OCI-LY3 (cell line): ENCODE results near the gene GIT2.
A peak's percentile ranks its signal among the peaks of the same experiment; 100 is the strongest.

Experiments
- H2AFZ ChIP-seq: fragments of 200-600, 300-600 bp; shearing (Covaris generic); 2 replicates; pipeline ENCODE4 v1.6.0; 2014; ENCODE audit warnings: antibody characterized with exemption, low read depth, low read length
- H3K27ac ChIP-seq: fragments of 200-600, 300-600 bp; sonication (generic); 2 replicates; pipeline ENCODE4 v1.5.1; 2014; ENCODE audit warnings: mild to moderate bottlenecking, low read length, moderate library complexity, mixed read lengths
- H3K27me3 ChIP-seq: fragments of 200-600, 300-600 bp; sonication (generic); 2 replicates; pipeline ENCODE4 v1.6.1; 2014; ENCODE audit warnings: low read depth, low read length, mixed read lengths
- H3K36me3 ChIP-seq: fragments of 200-600, 300-600 bp; sonication (generic); replicated peaks from 2 replicates; pipeline ENCODE3; 2014; ENCODE audit warnings: low read depth, low read length, mixed read lengths
- H3K4me1 ChIP-seq: fragments of 300-600, 200-600 bp; sonication (generic); 2 replicates; pipeline ENCODE4 v1.6.1; 2014; ENCODE audit warnings: low read length, mixed read lengths
- H3K4me2 ChIP-seq: fragments of 200-600, 300-600 bp; sonication (generic); 2 replicates; pipeline ENCODE4 v1.6.1; 2014; ENCODE audit warnings: low read length, mixed read lengths
- H3K4me3 ChIP-seq: fragments of 300-600, 200-600 bp; sonication (generic); 2 replicates; pipeline ENCODE4 v1.5.1; 2014; ENCODE audit warnings: antibody characterized with exemption, mild to moderate bottlenecking, low read length, moderate library complexity
- H3K79me2 ChIP-seq: fragments of 300-600, 200-600 bp; shearing (Covaris generic); 2 replicates; pipeline ENCODE4 v1.6.1; 2014; ENCODE audit warnings: mild to moderate bottlenecking, low read length, mixed read lengths
- H3K9ac ChIP-seq: fragments of 300-600, 200-600 bp; shearing (Covaris generic); 2 replicates; pipeline ENCODE4 v1.6.0; 2014; ENCODE audit warnings: mild to moderate bottlenecking, low read length, moderate library complexity
- H3K9me3 ChIP-seq: fragments of 200-600, 300-600 bp; shearing (Covaris generic); 2 replicates; pipeline ENCODE4 v1.6.1; 2014; ENCODE audit warnings: low read length, mixed read lengths; ENCODE audit not compliant: insufficient read depth
- H4K20me1 ChIP-seq: fragments of 200-600, 300-600 bp; sonication (generic); 2 replicates; pipeline ENCODE4 v1.6.1; 2016; ENCODE audit warnings: low read length, mixed read lengths; ENCODE audit not compliant: insufficient read depth
- EZH2phosphoT487 ChIP-seq: fragments of 200-600 bp; shearing (Covaris generic); IDR thresholded peaks from 2 replicates; pipeline ENCODE4 v1.6.1; 2018; ENCODE audit warnings: antibody characterized with exemption, mixed run types, low read depth
- TF ChIP-seq, protein P1 (sequence below): fragments of 200-600, 300-600 bp; sonication (generic); IDR thresholded peaks from 2 replicates; pipeline ENCODE4 v1.5.1; 2014; ENCODE audit warnings: antibody characterized with exemption, low read length, low read depth

GIT2 gene

GRCh38 chr12:109896188-109896587 is 100.0 kb downstream of the GIT2 start:
- no peak overlapping the region for H3K9ac ChIP-seq
- H3K36me3 ChIP-seq: no peaks in the 10 kb centered on the region
- no peaks in the 10 kb centered on the region for H3K9me3 ChIP-seq
- H4K20me1 ChIP-seq: no peaks in the 10 kb centered on the region
- TF ChIP-seq, protein P1, sequence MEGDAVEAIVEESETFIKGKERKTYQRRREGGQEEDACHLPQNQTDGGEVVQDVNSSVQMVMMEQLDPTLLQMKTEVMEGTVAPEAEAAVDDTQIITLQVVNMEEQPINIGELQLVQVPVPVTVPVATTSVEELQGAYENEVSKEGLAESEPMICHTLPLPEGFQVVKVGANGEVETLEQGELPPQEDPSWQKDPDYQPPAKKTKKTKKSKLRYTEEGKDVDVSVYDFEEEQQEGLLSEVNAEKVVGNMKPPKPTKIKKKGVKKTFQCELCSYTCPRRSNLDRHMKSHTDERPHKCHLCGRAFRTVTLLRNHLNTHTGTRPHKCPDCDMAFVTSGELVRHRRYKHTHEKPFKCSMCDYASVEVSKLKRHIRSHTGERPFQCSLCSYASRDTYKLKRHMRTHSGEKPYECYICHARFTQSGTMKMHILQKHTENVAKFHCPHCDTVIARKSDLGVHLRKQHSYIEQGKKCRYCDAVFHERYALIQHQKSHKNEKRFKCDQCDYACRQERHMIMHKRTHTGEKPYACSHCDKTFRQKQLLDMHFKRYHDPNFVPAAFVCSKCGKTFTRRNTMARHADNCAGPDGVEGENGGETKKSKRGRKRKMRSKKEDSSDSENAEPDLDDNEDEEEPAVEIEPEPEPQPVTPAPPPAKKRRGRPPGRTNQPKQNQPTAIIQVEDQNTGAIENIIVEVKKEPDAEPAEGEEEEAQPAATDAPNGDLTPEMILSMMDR: no peak
- TF ChIP-seq EZH2phosphoT487: no peak
- H3K4me3 ChIP-seq: no peak overlapping the region
- no peak overlapping the region for H3K4me2 ChIP-seq
- no peak overlapping the region for H3K27ac ChIP-seq
- peaks cover 6% of the 10 kb centered on the region; the same call in 1 of the 2 replicates for H3K27me3 ChIP-seq
- H2AFZ ChIP-seq: no peak overlapping the region
- peaks cover 11% of the 10 kb centered on the region for H3K79me2 ChIP-seq
- peaks cover 29% of the 10 kb centered on the region for H3K4me1 ChIP-seq

- Histone ChIP-seq H3K27ac (no peak overlapping the region), H3K36me3 (no peaks in the 10 kb centered on the region), H3K4me2 (no peak overlapping the region), H3K27me3 (peaks cover 6% of the 10 kb centered on the region; the same call in 1 of the 2 replicates), H4K20me1 (no peaks in the 10 kb centered on the region), H3K4me3 (no peak overlapping the region), H2AFZ (no peak overlapping the region), H3K9ac (no peak overlapping the region), H3K9me3 (no peaks in the 10 kb centered on the region), H3K4me1 (peaks cover 26% of the 10 kb centered on the region), H3K79me2 (no peaks in the 10 kb centered on the region)
- TF ChIP-seq, protein P1: no peak
- TF ChIP-seq EZH2phosphoT487: no peak
Observed at GRCh38 chr12:109894939-109895338, 101.2 kb downstream of the GIT2 start.

DNA sequence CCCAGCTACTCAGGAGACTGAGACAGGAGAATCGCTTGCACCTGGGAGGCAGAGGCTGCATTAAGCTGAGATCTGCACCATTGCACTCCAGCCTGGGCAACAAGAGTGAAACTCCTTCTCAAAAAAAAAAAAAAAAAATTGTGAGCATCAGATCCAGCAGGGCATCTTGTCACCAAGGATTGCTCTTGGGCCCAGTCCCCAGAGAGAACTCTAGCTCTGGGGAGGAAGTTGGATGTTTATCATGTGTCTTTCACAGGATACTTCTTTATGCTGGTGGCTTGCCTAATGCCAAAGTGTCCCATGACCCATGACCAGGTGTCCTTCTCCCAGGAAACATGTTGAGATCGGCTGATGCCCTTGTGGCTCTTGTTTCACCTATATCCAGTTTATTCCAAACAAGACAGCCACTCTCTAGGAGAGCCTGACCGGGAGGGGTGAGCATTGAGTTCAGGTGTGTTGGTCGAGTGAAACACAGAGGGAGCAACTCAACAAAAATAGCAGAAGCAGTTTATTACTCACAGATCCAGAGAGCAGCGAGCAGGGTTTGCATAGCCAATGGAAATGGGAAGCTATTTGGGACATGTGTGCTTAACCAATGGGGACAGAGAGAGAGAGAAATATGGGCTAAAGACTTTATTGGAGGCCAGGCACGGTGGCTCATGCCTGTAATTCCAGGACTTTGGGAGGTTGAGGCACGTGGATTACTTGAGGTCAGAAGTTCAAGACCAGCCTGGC is 102.7 kb downstream of the GIT2 start:
- no peak overlapping the region for H3K4me2 ChIP-seq
- H3K4me1 ChIP-seq: peaks cover 34% of the 10 kb centered on the region
- peaks cover 6% of the 10 kb centered on the region; the same call in 1 of the 2 replicates for H3K27me3 ChIP-seq
- H3K27ac ChIP-seq: no peak overlapping the region
- no peaks in the 10 kb centered on the region for H3K9me3 ChIP-seq
- no peak overlapping the region for H3K9ac ChIP-seq
- H2AFZ ChIP-seq: no peak overlapping the region
- H4K20me1 ChIP-seq: no peaks in the 10 kb centered on the region
- no peaks in the 10 kb centered on the region for H3K36me3 ChIP-seq
- no peaks in the 10 kb centered on the region for H3K79me2 ChIP-seq
- no peak for TF ChIP-seq EZH2phosphoT487
- TF ChIP-seq, protein P1: no peak
- H3K4me3 ChIP-seq: no peak overlapping the region

DNA sequence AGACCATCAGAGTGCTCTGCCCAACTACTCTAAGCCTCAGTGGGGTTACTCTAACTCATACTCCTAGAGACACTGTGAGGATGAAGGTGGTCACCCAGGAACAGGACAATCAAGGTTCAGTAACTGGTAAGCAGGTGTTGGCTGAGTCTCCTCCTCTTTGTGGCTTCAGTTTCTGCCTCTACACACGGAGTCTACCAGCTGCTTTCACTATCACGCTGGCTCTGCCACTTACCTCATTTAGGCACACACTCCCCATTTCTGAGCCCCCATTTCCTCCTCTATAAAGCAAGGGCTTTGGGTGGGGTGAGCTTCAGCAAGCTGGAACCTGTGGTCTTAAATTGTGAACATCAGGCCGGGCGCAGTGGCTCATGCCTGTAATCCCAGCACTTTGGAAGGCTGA is 103.4 kb downstream of the GIT2 start:
- Histone ChIP-seq H3K27me3 (peaks cover 6% of the 10 kb centered on the region; the same call in 1 of the 2 replicates), H3K79me2 (no peaks in the 10 kb centered on the region), H2AFZ (peak overlapping the region; percentile 30; the same call in 1 of the 2 replicates), H3K4me1 (peaks cover 39% of the 10 kb centered on the region), H3K9ac (no peak overlapping the region), H3K9me3 (no peaks in the 10 kb centered on the region), H3K4me2 (peak overlapping the region; percentile 36), H3K36me3 (no peaks in the 10 kb centered on the region), H3K4me3 (no peak overlapping the region), H4K20me1 (no peaks in the 10 kb centered on the region), H3K27ac (no peak overlapping the region)
- TF ChIP-seq, protein P1: no peak
- no peak for TF ChIP-seq EZH2phosphoT487
